A204.1 (cell line): ENCODE results near the gene ENO1.
"Not testable (repeated sequence)": the region's sequence is repeated elsewhere in the genome, so short reads cannot be mapped to it uniquely, and the experiment has no call there.

ENCODE experiments used
- FAIRE-seq: peaks from 2 replicates; lab custom pipeline; 2012; peaks lifted over from hg19 to GRCh38; lab: Jason Lieb, UNC

ENO1 gene

GRCh38 chr1:8892026-8892425 lies 13.5 kb upstream of the ENO1 start:
- no peak for FAIRE-seq

- FAIRE-seq, result no peak
Observed at GRCh38 chr1:8891401-8891800, 12.9 kb upstream of the ENO1 start.

- peak; percentile 99 for FAIRE-seq
Observed at GRCh38 chr1:8889925-8890785, 11.7 kb upstream of the ENO1 start.

GRCh38 chr1:8889103-8889846 lies 10.8 kb upstream of the ENO1 start:
- FAIRE-seq, result no peak

GRCh38 chr1:8886589-8886988 lies 8.1 kb upstream of the ENO1 start:
- no peak for FAIRE-seq

- not testable (repeated sequence) for FAIRE-seq
Observed at GRCh38 chr1:8886031-8886524, 7.6 kb upstream of the ENO1 start.

- not testable (repeated sequence) for FAIRE-seq
Observed at GRCh38 chr1:8884105-8884504, 5.6 kb upstream of the ENO1 start.

- FAIRE-seq, result no peak
Observed at GRCh38 chr1:8883491-8883890, 5.0 kb upstream of the ENO1 start.

- peak; percentile 99 for FAIRE-seq
Observed at GRCh38 chr1:8879922-8880676, 1.6 kb upstream of the ENO1 start.

- no peak for FAIRE-seq
Observed at GRCh38 chr1:8879464-8879921, 1.0 kb upstream of the ENO1 start.

GRCh38 chr1:8878698-8879463 lies 395 bp upstream of the ENO1 start:
- no peak for FAIRE-seq

GRCh38 chr1:8876087-8876486 lies 2.4 kb downstream of the ENO1 start:
- no peak for FAIRE-seq

GRCh38 chr1:8875216-8875861 lies 3.1 kb downstream of the ENO1 start:
- no peak for FAIRE-seq

- no peak for FAIRE-seq
Observed at GRCh38 chr1:8874230-8875201, 4.0 kb downstream of the ENO1 start.

GRCh38 chr1:8873506-8874229 lies 4.8 kb downstream of the ENO1 start:
- FAIRE-seq, result no peak

GRCh38 chr1:8873001-8873400 lies 5.5 kb downstream of the ENO1 start:
- no peak for FAIRE-seq

- no peak for FAIRE-seq
Observed at GRCh38 chr1:8871965-8872399, 6.5 kb downstream of the ENO1 start.

GRCh38 chr1:8871539-8871935 lies 6.9 kb downstream of the ENO1 start:
- FAIRE-seq, result no peak
